Tibial nerve (tissue), 4 donors: ENCODE data around the gene CREG2. TPM values are rescaled to one million over a fixed set of nuclear protein-coding genes. Genes with fewer than 3 reads are reported as not detected.
"Not testable (repeated sequence)": the region's sequence is repeated elsewhere in the genome, so short reads cannot be mapped to it uniquely, and the experiment has no call there.

Experiments used
- DNase-seq, 2 donors: peaks; one replicate each; pipeline ENCODE4 v3.0.0-alpha.2; 2019; ENCODE audit warnings: low spot score in 2 of 2
- H3K27ac ChIP-seq, 4 donors: fragments of 200-600 bp; sonication (generic) in 3 of 4; one replicate each; pipeline ENCODE4 v1.5.1; 2017 to 2019; ENCODE audit warnings: mild to moderate bottlenecking in 1 of 4
- H3K27me3 ChIP-seq, 2 donors: fragments of 200-600 bp; sonication (generic) in 1 of 2; one replicate each; pipeline versions ENCODE4 v1.5.1 to v1.6.0; 2017 to 2019
- H3K36me3 ChIP-seq, 3 donors: fragments of 200-600 bp; sonication (generic); one replicate each; pipeline ENCODE4 v1.5.1; 2018 to 2019
- H3K4me1 ChIP-seq, 4 donors: fragments of 200-600 bp; sonication (generic) in 3 of 4; one replicate each; pipeline ENCODE4 v1.5.1; 2017 to 2019
- H3K4me3 ChIP-seq, 4 donors: fragments of 200-600 bp; sonication (generic) in 3 of 4; one replicate each; pipeline ENCODE4 v1.5.1; 2017 to 2019; ENCODE audit warnings: mild to moderate bottlenecking in 1 of 4, moderate library complexity in 1 of 4
- H3K9me3 ChIP-seq, 4 donors: fragments of 200-600 bp; sonication (generic) in 3 of 4; one replicate each; pipeline ENCODE4 v1.5.1; 2017 to 2019
- EP300 ChIP-seq, 2 donors: sonication (generic); formaldehyde crosslinking; IDR thresholded peaks; one replicate each; pipeline ENCODE4 v1.6.1; 2017; ENCODE audit warnings: antibody characterized with exemption in 2 of 2, mild to moderate bottlenecking in 1 of 2
- POLR2A ChIP-seq, 2 donors: fragments of 450-650 bp; IDR thresholded peaks; one replicate each; pipeline ENCODE4 v1.6.1; 2017; ENCODE audit warnings: antibody characterized with exemption in 2 of 2, mild to moderate bottlenecking in 2 of 2, moderate library complexity in 2 of 2
- WGBS, 2 donors: methylation state at CpG; one replicate each; pipeline ENCODE4 v1.1.5; 2018; 5-methylcytosine and 5-hydroxymethylcytosine counted together
- total RNA-seq, 4 donors: library from RNA; depleted of rRNA; stranded (reverse); fragments of >200 nt; gene quantifications; one replicate each; pipeline ENCODE4 v1.1.0, GENCODE V29; 2016
- TF ChIP-seq, protein P1 (sequence below), 5 experiments: fragments of 200-600 bp in 3 of 5; fragments of 450-650 bp in 2 of 5; sonication (generic) in 3 of 5; IDR thresholded peaks; one replicate each; pipeline ENCODE4 v1.5.1; 2016 to 2019; ENCODE audit warnings: antibody characterized with exemption in 5 of 5, mild to moderate bottlenecking in 3 of 5, moderate library complexity in 2 of 5

CREG2 gene
- total RNA-seq, 4 donors from 2014 or later, result not detected

- 79 to 82% methylated on average over 1 of the region's 1 CpG for WGBS, 2 donors
Measured at GRCh38 chr2:101325425-101325824, 61.9 kb downstream of the CREG2 start.

DNA sequence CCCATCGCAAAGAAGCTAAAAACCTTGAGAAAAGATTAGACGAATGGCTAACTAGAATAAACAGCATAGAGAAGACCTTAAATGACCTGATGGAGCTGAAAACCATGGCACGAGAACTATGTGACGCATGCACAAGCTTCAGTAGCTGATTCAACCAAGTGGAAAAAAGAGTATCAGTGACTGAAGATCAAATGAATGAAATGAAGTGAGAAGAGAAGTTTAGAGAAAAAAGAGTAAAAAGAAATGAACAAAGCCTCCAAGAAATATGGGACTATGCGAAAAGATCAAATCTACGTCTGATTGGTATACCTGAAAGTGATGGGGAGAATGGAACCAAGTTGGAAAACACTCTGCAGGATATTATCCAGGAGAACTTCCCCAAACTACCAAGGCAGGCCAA is 70.7 kb downstream of the CREG2 start:
- not testable (repeated sequence) for H3K27me3 ChIP-seq, H3K4me1 ChIP-seq, DNase-seq, H3K4me3 ChIP-seq, H3K36me3 ChIP-seq, H3K27ac ChIP-seq, H3K9me3 ChIP-seq
- 92 to 98% methylated on average over 6 of the region's 6 CpGs for WGBS, 2 donors

More at GRCh38 chr2:101325425-101325824, 61.9 kb downstream of the CREG2 start:
- TF ChIP-seq EP300 (IDR thresholded peaks at IDR 0.05) (no peak), POLR2A (IDR thresholded peaks at IDR 0.05) (no peak)
- TF ChIP-seq, protein P1, sequence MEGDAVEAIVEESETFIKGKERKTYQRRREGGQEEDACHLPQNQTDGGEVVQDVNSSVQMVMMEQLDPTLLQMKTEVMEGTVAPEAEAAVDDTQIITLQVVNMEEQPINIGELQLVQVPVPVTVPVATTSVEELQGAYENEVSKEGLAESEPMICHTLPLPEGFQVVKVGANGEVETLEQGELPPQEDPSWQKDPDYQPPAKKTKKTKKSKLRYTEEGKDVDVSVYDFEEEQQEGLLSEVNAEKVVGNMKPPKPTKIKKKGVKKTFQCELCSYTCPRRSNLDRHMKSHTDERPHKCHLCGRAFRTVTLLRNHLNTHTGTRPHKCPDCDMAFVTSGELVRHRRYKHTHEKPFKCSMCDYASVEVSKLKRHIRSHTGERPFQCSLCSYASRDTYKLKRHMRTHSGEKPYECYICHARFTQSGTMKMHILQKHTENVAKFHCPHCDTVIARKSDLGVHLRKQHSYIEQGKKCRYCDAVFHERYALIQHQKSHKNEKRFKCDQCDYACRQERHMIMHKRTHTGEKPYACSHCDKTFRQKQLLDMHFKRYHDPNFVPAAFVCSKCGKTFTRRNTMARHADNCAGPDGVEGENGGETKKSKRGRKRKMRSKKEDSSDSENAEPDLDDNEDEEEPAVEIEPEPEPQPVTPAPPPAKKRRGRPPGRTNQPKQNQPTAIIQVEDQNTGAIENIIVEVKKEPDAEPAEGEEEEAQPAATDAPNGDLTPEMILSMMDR (IDR thresholded peaks at IDR 0.05), result no peak
- no peak for DNase-seq
- no peak overlapping the region for H3K4me3 ChIP-seq
- H3K4me1 ChIP-seq, result peaks cover 0 to 26% (median 16%) of the 10 kb centered on the region in 4 donors
- no peaks in the 10 kb centered on the region for H3K9me3 ChIP-seq
- no peak overlapping the region for H3K27ac ChIP-seq
- no peaks in the 10 kb centered on the region for H3K36me3 ChIP-seq
- H3K27me3 ChIP-seq, result no peaks in the 10 kb centered on the region

- H3K36me3 ChIP-seq, result no peaks in the 10 kb centered on the region
- no peak overlapping the region for H3K4me3 ChIP-seq
- TF ChIP-seq POLR2A (IDR thresholded peaks at IDR 0.05) (no peak), EP300 (IDR thresholded peaks at IDR 0.05) (no peak)
- H3K27ac ChIP-seq, result peak overlapping the region in 1 of 4 donors; percentile 36
- WGBS, 2 donors, result 68 to 77% methylated on average over 3 of the region's 3 CpGs
- H3K4me1 ChIP-seq, result peaks cover 0 to 21% (median 11%) of the 10 kb centered on the region in 4 donors
- no peak for DNase-seq
- H3K27me3 ChIP-seq, result no peaks in the 10 kb centered on the region
- no peaks in the 10 kb centered on the region for H3K9me3 ChIP-seq
Measured at GRCh38 chr2:101311696-101312017, 75.6 kb downstream of the CREG2 start.

- 70 to 71% methylated on average over 7 of the region's 7 CpGs for WGBS, 2 donors
- Histone ChIP-seq H3K4me1 (peaks cover 0 to 27% (median 15%) of the 10 kb centered on the region in 4 donors), H3K4me3 (no peak overlapping the region), H3K27me3 (no peaks in the 10 kb centered on the region), H3K36me3 (no peaks in the 10 kb centered on the region), H3K27ac (peak overlapping the region in 1 of 4 donors; percentile 36), H3K9me3 (no peaks in the 10 kb centered on the region)
- TF ChIP-seq, protein P1 (IDR thresholded peaks at IDR 0.05), result no peak
- TF ChIP-seq EP300 (IDR thresholded peaks at IDR 0.05), result no peak
- no peak for TF ChIP-seq POLR2A (IDR thresholded peaks at IDR 0.05)
- DNase-seq, result no peak
Measured at GRCh38 chr2:101310834-101311695, 76.2 kb downstream of the CREG2 start.

DNA sequence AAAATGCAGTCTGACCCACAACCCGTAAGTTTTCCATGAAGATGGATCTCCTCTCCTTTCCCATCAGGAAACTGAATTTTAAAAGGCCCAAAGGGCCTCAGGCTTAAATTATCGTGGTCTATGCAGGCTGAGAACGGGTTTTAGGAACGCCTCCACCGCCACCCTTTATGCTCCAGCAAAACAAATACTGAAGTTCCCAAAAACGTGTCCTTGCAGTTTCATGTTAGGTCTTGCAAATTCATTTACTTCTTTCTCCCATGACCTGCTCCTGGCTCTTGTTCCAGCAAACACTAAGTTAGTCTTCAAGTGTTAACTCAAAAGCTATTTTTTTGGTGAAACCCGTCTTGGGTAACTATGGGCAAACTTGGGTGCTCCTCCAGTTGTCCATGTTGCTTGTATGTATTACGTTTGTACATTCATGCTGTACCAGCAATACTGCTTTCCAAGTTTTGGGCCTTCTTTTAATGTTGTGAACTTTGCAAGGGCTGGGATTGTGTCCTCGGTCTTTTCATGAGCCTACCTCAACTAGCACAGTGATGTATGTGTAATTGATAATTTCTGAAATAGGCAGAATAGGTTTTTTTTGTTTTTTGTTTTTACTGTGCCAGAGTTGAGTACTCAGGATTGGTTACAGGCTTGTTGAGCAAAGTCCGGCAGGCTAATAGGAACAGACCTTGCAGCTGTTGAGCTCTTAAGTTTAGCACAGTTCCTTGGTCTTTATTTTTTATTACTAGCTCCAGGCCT is 77.0 kb downstream of the CREG2 start:
- no peak overlapping the region for H3K4me3 ChIP-seq
- peak overlapping the region in 1 of 4 donors; percentile 98 for H3K27ac ChIP-seq
- no peaks in the 10 kb centered on the region for H3K36me3 ChIP-seq
- TF ChIP-seq POLR2A (IDR thresholded peaks at IDR 0.05) (no peak), EP300 (IDR thresholded peaks at IDR 0.05) (no peak)
- TF ChIP-seq, protein P1 (IDR thresholded peaks at IDR 0.05), result no peak
- DNase-seq, result no peak
- H3K4me1 ChIP-seq, result peaks cover 0 to 35% (median 22%) of the 10 kb centered on the region in 4 donors
- H3K27me3 ChIP-seq, result no peaks in the 10 kb centered on the region
- 76 to 82% methylated on average over 10 of the region's 10 CpGs for WGBS, 2 donors
- no peaks in the 10 kb centered on the region for H3K9me3 ChIP-seq
